Measurements from ENCODE around the gene FRS3.
"Not testable (repeated sequence)": the region's sequence is repeated elsewhere in the genome, so short reads cannot be mapped to it uniquely, and the experiment has no call there.

The FRS3 gene, protein sequence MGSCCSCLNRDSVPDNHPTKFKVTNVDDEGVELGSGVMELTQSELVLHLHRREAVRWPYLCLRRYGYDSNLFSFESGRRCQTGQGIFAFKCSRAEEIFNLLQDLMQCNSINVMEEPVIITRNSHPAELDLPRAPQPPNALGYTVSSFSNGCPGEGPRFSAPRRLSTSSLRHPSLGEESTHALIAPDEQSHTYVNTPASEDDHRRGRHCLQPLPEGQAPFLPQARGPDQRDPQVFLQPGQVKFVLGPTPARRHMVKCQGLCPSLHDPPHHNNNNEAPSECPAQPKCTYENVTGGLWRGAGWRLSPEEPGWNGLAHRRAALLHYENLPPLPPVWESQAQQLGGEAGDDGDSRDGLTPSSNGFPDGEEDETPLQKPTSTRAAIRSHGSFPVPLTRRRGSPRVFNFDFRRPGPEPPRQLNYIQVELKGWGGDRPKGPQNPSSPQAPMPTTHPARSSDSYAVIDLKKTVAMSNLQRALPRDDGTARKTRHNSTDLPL

DNA sequence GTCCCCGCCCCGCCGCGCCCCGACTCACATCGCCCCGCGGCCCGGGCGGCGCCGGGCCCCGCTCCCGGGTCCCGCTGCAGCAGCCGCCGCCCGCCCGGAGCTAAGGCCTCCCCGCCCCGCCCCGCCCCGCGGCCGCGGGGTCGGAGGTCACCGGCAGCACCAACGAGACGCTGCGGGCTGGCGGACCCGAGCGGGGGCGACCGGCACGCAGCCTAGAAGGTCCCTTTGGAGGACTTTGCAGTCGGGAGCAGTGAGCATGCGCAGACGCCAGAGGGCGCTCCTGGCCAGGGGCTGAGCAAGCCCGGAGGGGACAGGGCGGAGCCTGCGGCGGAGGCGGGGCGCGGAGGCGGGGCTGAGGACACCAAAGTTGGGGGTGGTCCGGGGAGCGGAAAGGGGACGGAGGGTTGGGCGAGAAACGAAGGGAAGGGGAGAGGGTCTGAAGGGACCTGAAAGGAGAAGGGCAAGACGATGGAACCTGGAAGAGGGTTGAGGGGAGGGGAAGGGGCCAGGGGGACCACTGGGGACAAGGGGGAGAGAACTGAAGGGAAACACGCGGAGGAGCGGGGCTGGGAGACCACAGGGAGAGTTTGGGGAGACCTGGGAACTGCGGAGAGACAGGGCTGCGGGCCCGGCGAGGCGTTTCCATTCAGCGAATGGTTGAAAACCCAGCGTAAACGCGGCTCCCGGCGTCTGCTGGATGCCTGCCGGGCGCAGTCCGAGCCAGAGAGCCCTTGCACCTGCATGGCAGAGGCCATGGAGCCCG is at the start of gene FRS3:
Gene FRS3 (minus strand): TSS at position 113 of the 763 bp plus-strand sequence. CDS start 2,913 bp downstream, outside the sequence.
- in situ Hi-C loops (cut with MboI; ENCODE audit: low sequenced_read_pairs) = loop anchor here (10.0 kb wide), 1 partner anchor 265 kb away; no protein-coding TSS in a partner anchor

DNA sequence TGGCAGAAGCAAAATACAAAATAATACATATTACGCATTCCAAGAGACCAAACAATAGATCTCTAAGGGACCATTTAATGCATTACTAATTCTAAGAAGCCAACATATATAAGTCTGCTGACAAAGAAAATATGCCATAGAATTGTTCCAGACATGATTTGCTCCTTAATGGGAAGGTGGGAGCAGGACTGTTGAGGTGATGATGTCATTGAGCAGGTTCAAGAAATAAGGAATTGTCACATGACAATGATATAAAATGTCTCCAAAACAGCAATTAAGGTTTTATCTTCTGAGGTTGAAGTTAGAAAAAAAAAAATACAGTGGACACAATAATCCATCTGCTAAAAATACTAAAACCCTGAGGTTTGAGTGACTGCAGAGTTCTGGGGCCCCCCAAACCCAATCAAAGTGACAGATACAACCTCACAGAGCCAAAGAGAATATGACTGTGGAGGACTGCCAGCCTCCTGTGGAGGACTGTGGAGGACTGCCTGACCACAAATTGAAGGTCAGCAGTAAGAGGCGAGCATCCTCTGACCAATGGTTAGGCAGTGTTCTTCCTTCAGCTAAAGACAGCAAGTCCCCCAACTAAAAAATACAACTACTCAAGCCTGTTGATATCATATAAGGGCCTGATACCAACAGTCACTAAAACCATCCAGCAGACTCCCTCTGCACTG is 46.8 kb upstream of the FRS3 start:
- in situ Hi-C loops (cut with MboI; ENCODE audit: low sequenced_read_pairs) = no loop called here

DNA sequence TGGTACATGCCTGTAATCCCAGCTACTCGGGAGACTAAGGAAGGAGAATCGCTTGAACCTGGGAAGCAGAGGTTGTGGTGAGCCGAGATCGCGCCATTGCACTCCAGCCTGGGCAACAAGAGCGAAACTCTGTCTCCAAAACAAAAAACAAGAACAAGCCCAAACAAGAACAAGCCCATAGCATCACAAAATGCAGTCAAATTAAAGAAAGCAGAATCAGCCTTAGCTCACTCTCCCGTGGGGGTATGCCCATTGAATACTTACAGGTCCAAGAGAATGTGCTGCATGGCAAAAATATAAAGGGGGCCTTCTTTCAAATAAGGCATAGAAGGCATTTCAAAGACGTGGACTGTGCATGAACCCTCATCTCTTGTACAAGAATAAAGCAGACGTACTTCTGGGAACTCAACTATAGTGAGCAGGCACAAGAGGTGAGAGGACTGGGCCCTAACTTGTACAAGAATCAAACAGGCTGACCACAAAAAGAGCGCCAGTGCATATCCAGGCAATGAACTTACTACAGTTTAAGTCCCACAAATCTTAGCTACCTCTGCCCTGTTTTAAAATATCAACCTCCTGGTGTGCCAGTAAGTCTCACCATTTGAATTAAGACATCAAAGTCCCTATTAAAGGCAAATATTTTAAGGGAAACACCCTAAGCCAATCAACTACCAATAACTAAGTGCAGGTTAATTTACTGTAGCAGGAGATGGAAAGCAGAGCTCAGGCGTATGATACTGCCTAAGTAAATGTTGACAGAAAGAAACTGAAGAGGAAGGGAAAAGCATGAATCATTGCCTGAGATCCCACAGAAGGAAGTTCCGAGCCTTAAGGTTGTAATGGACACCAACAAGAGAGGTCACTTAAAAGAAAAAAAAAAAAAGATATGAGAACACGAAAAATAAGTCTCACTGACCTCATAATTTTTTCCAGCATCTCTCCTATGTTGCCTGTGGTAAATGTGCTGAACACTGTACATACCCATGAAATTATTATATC is 45.2 kb upstream of the FRS3 start:
- in situ Hi-C loops (cut with MboI; ENCODE audit: low sequenced_read_pairs) = no loop called here

DNA sequence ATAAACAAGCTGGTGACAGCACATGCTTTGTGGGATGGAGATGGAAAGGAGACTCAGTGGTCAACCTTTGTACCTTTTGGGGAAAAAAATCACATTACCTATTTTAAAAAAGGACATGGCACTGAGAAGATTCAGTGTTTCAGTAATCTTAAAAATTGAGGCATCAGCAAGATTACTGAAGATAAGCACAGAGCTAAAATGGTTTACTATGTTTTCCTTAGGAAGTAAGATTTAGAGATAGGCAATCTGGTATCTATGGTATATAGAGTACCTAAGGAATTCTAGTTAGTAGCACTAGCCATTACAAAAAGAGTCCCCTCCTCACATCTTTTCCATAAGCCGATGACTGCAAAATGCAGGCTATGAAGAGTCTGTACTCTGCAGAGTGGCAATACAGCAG is 43.5 kb upstream of the FRS3 start:
- in situ Hi-C loops (cut with MboI; ENCODE audit: low sequenced_read_pairs) = no loop called here

DNA sequence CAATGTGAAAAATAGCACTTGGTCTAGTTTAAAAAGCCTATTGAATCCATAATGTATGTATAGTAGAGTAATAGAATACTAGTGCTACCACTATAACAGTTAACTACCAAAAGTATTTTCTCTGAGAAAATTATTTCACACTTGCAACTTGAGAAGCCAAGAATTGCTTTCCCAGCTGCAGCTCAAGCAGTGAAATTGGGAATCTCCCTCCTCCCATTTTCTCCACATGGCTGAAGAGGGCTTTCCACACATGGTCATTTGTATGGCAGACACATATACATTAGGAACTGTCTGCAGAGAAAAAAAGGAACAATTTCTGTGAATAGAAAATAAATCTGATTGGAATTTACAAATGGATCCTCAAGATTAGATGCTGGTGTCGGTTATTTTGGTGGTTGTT is 42.3 kb upstream of the FRS3 start:
- in situ Hi-C loops (cut with MboI; ENCODE audit: low sequenced_read_pairs) = no loop called here

DNA sequence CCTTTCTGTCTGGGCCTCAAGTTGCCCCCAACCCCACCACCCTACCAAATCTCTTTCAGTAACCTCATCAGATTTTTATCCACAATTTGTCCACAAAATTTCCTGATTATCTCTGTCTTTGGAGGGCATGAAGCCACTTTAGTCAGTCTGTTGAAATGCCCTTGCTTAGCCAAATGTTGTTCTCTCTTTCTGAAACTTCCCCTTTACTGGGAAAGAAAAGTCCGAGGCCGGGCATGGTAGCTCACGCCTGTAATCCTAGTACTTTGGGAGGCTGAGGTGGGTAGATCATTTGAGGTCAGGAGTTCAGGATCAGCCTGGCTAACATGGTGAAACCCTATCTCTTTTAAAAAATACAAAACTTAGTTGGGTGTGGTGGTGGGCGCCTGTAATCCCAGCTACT is 41.6 kb upstream of the FRS3 start:
- in situ Hi-C loops (cut with MboI; ENCODE audit: low sequenced_read_pairs) = no loop called here

DNA sequence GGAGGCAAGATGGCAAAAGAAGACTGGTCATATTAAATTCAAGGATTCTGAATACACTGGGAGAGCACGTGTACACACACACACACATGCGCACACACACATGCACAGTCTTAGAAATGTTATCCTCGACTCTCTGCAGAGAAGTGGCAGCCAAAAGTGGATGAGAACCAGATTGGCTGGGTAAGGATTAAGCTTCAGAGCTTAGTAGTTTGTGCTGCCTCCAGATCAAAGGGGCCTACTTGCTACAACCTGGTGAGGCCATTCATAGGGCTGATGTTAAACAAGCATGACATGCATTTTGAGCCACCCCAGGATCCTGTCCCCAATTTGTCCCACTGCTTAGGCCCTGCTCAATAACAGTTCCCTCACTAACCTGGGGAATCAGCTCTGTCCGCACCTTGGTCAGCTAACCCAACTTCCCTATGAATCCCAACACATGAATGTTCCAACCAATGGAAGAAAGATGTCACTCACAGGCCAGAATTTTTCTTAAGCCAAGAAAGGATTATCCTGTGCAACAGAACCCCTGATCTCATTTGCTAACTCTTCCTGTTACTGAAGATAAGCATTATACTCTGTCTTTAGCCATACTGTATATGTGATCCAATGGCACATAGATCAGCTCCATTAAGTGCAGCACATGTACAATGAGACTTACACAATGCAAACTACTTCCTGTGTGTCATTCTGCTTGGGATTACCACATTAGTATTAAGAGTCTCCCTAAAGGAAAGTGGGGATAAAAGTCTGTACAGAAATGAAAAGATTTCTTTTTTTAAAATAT is 38.8 kb upstream of the FRS3 start:
- in situ Hi-C loops (cut with MboI; ENCODE audit: low sequenced_read_pairs) = no loop called here

DNA sequence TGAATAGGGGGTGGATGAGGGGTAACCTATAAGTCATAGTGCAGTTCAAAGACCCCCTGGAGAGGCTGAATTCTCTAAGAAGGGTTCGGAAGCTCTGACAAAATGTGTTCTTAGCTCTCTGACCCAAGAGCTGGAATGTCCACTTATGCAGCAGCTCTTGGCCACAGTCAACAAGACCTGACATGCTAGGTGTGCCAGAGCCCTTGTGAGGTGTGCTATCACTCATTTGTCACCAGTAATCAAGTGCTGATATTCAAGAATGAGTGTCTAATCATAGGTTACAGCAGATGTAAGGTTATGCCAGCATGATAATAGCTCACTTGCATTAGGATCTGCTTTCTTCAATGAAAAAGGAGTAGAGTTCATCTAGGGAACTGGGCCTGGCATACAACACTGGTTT is 35.9 kb upstream of the FRS3 start:
- in situ Hi-C loops (cut with MboI; ENCODE audit: low sequenced_read_pairs) = no loop called here

DNA sequence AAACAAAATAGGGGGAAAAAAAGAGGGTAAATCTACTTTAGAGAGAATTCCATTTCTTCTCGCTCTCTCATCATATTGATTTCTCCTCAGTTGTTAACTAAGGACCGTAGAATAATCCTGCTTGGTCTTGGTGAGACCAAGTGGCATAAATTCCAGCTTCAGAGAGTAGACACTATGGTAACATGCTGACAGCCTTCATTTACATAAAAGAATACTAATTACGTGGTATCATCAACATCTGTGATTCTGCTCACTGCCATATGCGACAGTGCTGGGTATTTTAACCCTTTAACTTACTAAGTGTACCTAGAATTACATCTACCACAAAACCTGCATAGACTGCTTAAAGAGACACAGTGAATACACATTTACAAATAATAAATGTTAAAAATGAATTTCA is 34.9 kb upstream of the FRS3 start:
- in situ Hi-C loops (cut with MboI; ENCODE audit: low sequenced_read_pairs) = no loop called here

DNA sequence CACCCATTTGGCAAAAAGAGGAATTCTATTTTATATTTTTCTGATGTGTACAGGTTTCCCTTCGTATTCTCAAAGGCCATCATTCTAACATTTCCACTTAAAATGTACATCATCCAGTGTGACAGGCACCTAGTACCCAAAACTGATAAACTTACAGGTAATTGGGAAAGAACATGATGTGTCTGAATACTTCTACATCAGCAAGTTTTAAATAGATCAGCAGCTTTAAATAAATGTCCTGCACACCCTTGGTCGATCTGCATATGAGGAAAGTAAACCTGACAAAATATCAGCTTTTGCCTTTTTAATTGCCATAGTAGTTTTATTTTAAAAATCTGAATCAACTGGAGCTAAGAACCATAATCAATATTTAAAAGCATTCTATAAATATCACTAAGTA is 34.3 kb upstream of the FRS3 start:
- in situ Hi-C loops (cut with MboI; ENCODE audit: low sequenced_read_pairs) = no loop called here

DNA sequence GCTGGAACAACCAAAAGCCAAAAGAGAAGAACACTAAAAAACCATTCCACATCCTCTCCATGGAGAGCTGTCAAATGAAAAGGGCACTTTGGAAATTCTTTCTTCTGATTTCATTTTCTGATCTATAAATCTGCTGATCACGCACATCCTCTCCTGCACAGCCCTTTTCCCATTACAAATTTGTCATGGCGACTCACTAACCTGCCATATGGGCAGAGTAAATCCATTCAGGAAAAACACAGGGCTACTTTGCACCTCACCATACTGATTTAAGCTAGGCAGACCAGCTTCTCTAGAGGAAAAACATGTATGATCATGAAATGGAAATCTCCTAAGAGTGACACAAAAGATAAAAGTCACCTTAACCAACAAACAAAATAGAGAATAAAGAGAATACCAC is 33.8 kb upstream of the FRS3 start:
- in situ Hi-C loops (cut with MboI; ENCODE audit: low sequenced_read_pairs) = no loop called here

DNA sequence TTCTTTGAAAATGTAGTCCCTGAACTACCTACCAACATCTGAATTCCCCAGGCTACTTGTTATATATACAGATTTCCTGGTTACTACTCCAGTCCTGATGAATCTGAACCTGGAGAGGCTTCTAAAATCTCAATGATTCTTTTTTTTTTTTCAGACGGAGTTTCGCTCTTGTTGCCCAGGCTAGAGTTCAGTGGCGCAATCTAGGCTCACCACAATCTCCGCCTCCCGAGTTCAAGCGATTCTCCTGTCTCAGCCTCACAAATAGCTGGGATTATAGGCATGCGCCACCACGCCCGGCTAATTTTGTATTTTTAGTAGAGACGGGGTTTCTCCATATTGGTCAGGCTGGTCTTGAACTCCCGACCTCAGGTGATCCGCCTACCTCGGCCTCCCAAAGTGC is 32.2 kb upstream of the FRS3 start:
- in situ Hi-C loops (cut with MboI; ENCODE audit: low sequenced_read_pairs) = not testable (repeated sequence)

DNA sequence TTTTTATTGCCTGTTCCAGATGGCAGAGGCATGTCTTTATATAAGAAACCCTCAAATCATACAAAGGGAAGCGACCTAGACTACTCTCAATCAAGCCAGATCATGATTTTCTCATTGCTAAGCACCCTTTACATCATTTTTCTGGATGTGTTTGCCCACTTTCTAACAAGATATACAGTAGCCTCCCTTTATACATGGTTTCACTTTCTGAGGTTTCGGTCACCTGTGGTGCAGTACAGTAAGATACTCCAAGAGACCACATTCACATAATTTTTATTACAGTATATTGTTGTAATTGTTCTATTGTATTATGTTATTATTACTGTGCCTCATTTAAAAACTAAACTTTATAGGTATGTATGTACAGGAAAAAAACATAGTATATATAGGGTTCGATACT is 31.4 kb upstream of the FRS3 start:
- in situ Hi-C loops (cut with MboI; ENCODE audit: low sequenced_read_pairs) = no loop called here

DNA sequence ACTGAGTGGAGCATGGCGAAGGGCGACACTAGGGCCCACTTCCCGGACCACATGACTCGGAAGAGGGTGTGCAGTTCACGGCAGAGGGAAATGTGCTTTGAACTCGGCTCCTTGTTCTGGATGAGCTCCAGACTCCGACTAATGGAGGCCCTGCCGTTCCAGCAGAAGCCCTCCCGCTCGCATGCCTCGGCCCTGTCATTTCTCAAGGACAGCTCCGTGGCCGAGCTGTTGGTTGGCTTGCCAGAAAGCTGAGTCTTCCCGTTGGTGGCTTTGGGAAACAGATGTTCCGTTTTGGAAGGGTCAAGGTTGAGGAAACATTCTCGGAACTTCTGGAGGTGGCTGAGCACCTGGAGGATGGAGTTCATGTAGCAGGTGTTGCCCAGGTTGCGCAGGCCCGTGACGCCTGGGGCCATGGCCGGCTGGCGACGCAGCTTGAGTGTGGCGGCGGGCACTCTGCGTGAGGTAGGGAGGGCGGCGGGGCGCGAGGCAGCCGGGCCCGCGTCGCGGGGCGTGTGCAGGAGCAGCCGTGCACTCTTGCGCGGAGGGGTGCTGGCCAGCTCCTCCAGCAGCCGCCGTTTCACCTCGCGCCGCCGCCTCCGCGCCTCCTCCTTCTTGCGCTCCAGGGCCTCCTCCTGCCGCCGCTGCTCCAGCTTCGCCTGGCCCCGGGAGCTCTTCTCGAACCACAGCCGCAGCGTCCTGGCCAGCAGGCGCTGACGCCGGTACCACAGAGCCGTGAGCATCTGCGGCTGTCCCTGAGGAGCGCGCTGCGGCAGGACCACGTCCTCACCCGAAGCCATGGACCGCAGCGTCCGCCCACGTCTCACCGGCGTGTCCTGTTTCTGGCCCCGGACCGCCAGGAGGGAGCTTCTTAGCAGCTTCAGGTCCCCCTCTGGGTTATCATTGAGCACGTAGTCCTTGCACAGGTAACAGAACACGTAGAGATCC is 26.4 kb upstream of the FRS3 start:
- in situ Hi-C loops (cut with MboI; ENCODE audit: low sequenced_read_pairs) = no loop called here

DNA sequence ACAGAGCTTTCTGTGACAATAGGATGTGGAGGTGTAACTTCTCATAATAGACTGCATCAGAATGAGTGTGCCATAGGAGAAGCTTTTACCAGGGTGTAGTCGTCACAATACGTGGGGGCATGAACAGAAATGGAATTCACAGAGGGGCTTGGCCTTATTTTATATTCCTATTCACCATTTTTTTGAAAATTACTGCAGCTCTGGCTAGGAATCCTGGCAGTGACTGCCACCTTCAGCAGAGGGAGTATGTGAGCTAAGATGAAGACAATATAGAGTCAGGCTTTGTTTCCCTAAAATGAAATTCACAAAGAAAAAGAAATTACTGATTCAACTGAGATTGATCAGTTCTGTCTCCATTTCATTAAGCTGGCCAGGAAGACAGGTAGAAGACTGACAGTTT is 21.7 kb upstream of the FRS3 start:
- in situ Hi-C loops (cut with MboI; ENCODE audit: low sequenced_read_pairs) = no loop called here

DNA sequence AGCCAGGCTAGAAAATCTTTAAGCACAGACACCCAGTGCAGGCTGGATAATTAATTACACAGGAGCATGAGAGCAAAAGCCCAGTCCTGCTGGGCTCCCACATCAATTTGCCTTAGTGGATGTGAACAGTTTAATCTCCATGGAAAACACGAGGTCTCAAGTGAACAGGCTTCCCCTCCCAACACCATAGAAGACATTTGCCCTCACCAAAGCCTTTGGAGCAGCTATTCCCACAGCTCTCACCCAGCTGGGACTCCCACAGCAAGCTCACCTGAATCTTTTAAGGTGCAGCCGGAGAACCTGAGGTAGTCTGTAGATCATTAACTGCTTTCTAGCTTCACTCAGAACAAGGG is 19.8 kb upstream of the FRS3 start:
- in situ Hi-C loops (cut with MboI; ENCODE audit: low sequenced_read_pairs) = no loop called here

DNA sequence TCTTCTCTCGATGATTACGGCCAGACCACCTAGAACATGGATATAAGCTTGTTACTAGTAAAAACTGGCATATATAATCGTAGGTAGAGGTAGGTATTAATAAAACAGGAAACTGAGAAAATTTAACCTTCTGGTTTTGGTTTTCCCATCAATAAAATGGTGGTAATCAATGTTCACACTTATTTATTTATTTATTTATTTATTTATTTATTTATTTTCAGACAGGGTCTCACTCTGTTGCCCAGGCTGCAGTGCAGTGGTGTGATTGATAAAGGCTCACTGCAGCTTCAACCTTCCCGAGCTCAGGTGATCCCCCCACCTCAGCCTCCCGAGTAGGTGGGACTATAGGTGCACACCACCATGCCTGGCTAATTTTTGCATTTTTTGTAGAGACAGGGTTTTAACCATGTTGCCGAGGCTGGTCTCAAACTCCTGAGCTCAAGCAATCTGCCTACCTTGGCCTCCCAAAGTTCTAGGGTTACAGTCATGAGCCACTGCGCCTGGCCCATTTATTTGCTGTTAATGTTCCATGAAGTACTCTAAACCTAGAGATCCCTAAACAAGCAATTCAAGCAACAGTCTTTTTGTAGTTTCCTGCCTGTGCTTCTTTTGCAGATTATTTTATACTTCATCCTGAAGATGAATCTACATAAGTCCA is 19.3 kb upstream of the FRS3 start:
- in situ Hi-C loops (cut with MboI; ENCODE audit: low sequenced_read_pairs) = no loop called here

DNA sequence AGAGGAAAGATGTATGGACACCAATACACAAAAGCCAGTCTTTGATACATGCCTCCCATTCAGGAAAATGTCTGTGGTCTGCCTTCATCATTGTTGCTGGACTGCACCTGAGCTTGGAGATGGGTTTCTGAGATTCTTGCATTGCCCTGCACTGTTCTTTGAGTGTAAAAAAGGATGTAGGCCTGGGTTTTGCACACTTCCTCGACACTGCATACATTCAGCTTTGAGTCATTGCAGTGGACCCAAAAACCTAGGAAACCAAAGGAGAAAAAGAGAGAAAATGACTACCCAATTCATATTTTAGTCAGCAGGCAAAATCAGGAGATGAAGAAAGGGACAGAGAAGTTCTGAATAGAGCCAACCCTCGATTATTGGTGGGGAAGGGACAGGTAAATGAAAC is 16.8 kb upstream of the FRS3 start:
- in situ Hi-C loops (cut with MboI; ENCODE audit: low sequenced_read_pairs) = no loop called here

Data from HL-60/S4 treated with phorbol 12-myristate 13-acetate at 8.2 ng/mL for 4 days and 3 days (cell line).